SK-N-SH treated with all-trans-retinoic acid at 6 μM for 48 hours (cell line): ENCODE results near the gene PTPRG.

Source experiments
- ATAC-seq: fragments of 200-7000 bp; cut with Tn5 transposase; 3 replicates; pipeline ENCODE4 v1.9.1; 2020; ENCODE audit warnings: mild to moderate bottlenecking, moderate library complexity
- ARNTL ChIP-seq: fragments of 450-650 bp; formaldehyde crosslinking; IDR thresholded peaks from 2 replicates; pipeline ENCODE4 v1.5.0; 2020; ENCODE audit warnings: low read depth, mild to moderate bottlenecking, moderate library complexity, borderline replicate concordance
- BACH2 ChIP-seq: fragments of 250-450 bp; sonication (Bioruptor Pico); IDR thresholded peaks from 2 replicates; pipeline ENCODE4 v1.9.0; 2021; ENCODE audit warnings: mild to moderate bottlenecking, borderline replicate concordance
- CSDC2 ChIP-seq: fragments of 250-450 bp; sonication (Bioruptor Pico); IDR thresholded peaks from 2 replicates; pipeline ENCODE4 v1.5.0; 2020; ENCODE audit warnings: mild to moderate bottlenecking, moderate library complexity
- ESRRG ChIP-seq: fragments of 250-450 bp; sonication (Bioruptor Pico); IDR thresholded peaks from 2 replicates; pipeline ENCODE4 v1.6.1; 2021; ENCODE audit warnings: mild to moderate bottlenecking
- GLIS3 ChIP-seq: fragments of 250-450 bp; sonication (Bioruptor Pico); IDR thresholded peaks from 2 replicates; pipeline ENCODE4 v1.5.0; 2020; ENCODE audit warnings: mild to moderate bottlenecking, moderate library complexity
- ISL1 ChIP-seq: fragments of 250-450 bp; sonication (Bioruptor Pico); IDR thresholded peaks from 2 replicates; pipeline ENCODE4 v2.1.2; 2022; ENCODE audit warnings: mild to moderate bottlenecking, moderate library complexity
- OSR1 ChIP-seq: fragments of 250-450 bp; sonication (Bioruptor Pico); IDR thresholded peaks from 2 replicates; pipeline ENCODE4 v1.8.0; 2022; ENCODE audit warnings: moderate library complexity, mild to moderate bottlenecking, inconsistent platforms
- PPARA ChIP-seq: fragments of 250-450 bp; sonication (Bioruptor Pico); IDR thresholded peaks from 2 replicates; pipeline ENCODE4 v1.5.0; 2020; ENCODE audit warnings: mild to moderate bottlenecking, borderline replicate concordance
- RARB ChIP-seq: fragments of 250-450 bp; sonication (Bioruptor Pico); IDR thresholded peaks from 2 replicates; pipeline ENCODE4 v1.8.0; 2021; ENCODE audit warnings: mild to moderate bottlenecking, moderate library complexity
- SNAI2 ChIP-seq: fragments of 250-450 bp; sonication (Bioruptor Pico); IDR thresholded peaks from 2 replicates; pipeline ENCODE4 v1.5.0; 2020; ENCODE audit warnings: mild to moderate bottlenecking, moderate library complexity
- TCF4 ChIP-seq: fragments of 250-450 bp; sonication (Bioruptor Pico); IDR thresholded peaks from 2 replicates; pipeline ENCODE4 v1.8.0; 2021; ENCODE audit warnings: mild to moderate bottlenecking, moderate library complexity, borderline replicate concordance
- TOX ChIP-seq: fragments of 250-450 bp; sonication (Bioruptor Pico); IDR thresholded peaks from 2 replicates; pipeline ENCODE4 v1.8.0; 2021; ENCODE audit warnings: mild to moderate bottlenecking, moderate library complexity, borderline replicate concordance
- ZC3H10 ChIP-seq: fragments of 250-450 bp; sonication (Bioruptor Pico); IDR thresholded peaks from 2 replicates; pipeline ENCODE4 v1.5.1; 2021; ENCODE audit warnings: mild to moderate bottlenecking, moderate library complexity
- ZFP30 ChIP-seq: fragments of 450-650 bp; formaldehyde crosslinking; IDR thresholded peaks from 2 replicates; pipeline ENCODE4 v1.5.0; 2022; ENCODE audit warnings: mild to moderate bottlenecking, moderate library complexity
- ZNF565 ChIP-seq: fragments of 450-650 bp; formaldehyde crosslinking; conservative IDR thresholded peaks from 2 replicates; pipeline ENCODE4 v1.5.0; 2020; ENCODE audit warnings: low read depth, mild to moderate bottlenecking, moderate library complexity
- ZNF70 ChIP-seq: fragments of 450-650 bp; formaldehyde crosslinking; IDR thresholded peaks from 2 replicates; pipeline ENCODE4 v1.5.0; 2020; ENCODE audit warnings: mild to moderate bottlenecking, moderate library complexity
- ZNF8 ChIP-seq: fragments of 450-650 bp; formaldehyde crosslinking; IDR thresholded peaks from 2 replicates; pipeline ENCODE4 v1.5.0; 2020; ENCODE audit warnings: mild to moderate bottlenecking, moderate library complexity
- TF ChIP-seq, protein P1 (sequence below): fragments of 250-450 bp; sonication (Bioruptor Pico); IDR thresholded peaks from 2 replicates; pipeline ENCODE4 v1.8.0; 2021; ENCODE audit warnings: low read depth, mild to moderate bottlenecking, moderate library complexity, borderline replicate concordance
- TF ChIP-seq, protein P2 (sequence below): fragments of 250-450 bp; sonication (Bioruptor Pico); IDR thresholded peaks from 2 replicates; pipeline ENCODE4 v1.5.1; 2020; ENCODE audit warnings: low read depth, mild to moderate bottlenecking, moderate library complexity
- TF ChIP-seq, protein P3 (sequence below): fragments of 250-450 bp; sonication (Bioruptor Pico); IDR thresholded peaks from 2 replicates; pipeline ENCODE4 v1.8.0; 2020; ENCODE audit warnings: mild to moderate bottlenecking, moderate library complexity, borderline replicate concordance
- TF ChIP-seq, protein P4 (sequence below): fragments of 250-450 bp; sonication (Bioruptor Pico); IDR thresholded peaks from 2 replicates; pipeline ENCODE4 v1.5.1; 2021; ENCODE audit warnings: mild to moderate bottlenecking, moderate library complexity
- TF ChIP-seq, protein P5 (sequence below): fragments of 250-450 bp; sonication (Bioruptor Pico); IDR thresholded peaks from 2 replicates; pipeline ENCODE4 v1.5.0; 2020; ENCODE audit warnings: mild to moderate bottlenecking, moderate library complexity

PTPRG gene

DNA sequence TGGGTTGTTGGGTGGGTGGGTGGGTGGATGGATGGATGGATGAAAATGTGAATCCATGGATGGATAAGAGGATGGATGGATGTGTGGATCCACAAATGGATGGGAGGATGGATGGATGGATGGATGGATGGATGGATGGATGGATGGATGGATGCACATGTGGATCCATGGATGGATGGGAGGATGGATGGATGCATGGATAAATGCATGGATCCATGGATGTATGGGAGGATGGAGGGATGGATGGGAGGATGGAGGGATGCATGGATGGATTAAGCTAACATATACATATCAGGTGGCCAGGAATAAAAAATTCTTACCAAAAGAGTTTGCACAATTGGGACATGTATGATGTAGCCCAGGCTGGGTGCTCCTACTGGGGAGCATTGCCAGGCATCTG is 616.7 kb downstream of the PTPRG start:
- no peak for ATAC-seq
- TF ChIP-seq ZNF8 (CRISPR knock-in tag) (no peak), CSDC2 (CRISPR knock-in tag) (no peak), BACH2 (no peak), ZC3H10 (CRISPR knock-in tag) (no peak), TOX (CRISPR knock-in tag) (no peak), ISL1 (CRISPR knock-in tag) (no peak), ZNF70 (CRISPR knock-in tag) (no peak)
- TF ChIP-seq, protein P1, sequence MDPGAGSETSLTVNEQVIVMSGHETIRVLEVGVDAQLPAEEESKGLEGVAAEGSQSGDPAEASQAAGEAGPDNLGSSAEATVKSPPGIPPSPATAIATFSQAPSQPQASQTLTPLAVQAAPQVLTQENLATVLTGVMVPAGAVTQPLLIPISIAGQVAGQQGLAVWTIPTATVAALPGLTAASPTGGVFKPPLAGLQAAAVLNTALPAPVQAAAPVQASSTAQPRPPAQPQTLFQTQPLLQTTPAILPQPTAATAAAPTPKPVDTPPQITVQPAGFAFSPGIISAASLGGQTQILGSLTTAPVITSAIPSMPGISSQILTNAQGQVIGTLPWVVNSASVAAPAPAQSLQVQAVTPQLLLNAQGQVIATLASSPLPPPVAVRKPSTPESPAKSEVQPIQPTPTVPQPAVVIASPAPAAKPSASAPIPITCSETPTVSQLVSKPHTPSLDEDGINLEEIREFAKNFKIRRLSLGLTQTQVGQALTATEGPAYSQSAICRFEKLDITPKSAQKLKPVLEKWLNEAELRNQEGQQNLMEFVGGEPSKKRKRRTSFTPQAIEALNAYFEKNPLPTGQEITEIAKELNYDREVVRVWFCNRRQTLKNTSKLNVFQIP: no peak
- TF ChIP-seq, protein P2, sequence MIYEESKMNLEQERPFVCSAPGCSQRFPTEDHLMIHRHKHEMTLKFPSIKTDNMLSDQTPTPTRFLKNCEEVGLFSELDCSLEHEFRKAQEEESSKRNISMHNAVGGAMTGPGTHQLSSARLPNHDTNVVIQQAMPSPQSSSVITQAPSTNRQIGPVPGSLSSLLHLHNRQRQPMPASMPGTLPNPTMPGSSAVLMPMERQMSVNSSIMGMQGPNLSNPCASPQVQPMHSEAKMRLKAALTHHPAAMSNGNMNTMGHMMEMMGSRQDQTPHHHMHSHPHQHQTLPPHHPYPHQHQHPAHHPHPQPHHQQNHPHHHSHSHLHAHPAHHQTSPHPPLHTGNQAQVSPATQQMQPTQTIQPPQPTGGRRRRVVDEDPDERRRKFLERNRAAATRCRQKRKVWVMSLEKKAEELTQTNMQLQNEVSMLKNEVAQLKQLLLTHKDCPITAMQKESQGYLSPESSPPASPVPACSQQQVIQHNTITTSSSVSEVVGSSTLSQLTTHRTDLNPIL: no peak
- TF ChIP-seq, all 23 proteins: peak for 0

DNA sequence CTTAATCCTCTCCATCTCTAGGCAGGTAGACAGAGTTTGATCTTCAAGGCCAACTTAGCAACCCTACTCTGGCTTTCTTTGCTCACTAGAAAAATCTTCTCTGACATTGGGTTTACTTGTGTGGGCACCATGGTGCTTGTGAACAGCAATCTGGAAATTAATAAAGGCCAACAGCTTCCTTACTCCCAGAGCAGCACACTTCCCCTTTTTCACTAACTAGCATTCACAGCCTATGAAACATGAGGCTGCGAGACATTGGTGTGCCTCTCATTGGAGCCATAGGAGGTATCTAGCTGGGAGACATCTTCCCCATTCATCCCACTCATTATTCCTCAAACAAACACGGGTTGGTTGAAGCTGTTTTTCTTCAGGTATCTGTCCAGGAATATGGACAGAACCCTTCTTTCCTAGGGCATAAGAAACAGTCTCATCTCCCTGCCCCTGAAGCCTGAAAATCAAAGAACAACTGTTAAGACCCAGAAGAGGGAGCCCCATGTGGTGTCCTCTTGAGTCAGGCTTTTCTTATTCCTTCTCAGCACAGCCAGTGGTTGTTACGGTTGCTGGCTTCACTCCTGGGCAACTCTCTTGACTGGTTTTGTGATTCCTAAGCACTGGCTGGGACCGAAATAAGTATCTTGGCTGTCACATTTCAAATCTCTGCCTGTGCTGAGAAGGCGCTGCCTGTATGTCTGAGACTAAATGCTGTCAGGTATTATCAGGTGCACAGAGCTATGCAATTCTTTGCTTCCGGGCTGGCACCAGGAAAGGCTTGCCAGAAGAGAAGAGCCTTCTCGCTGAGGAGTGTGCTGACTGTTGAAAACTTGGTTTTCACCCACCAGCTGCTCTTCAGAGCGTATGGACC is 617.6 kb downstream of the PTPRG start:
- ATAC-seq: no peak
- TF ChIP-seq SNAI2 (CRISPR knock-in tag) (no peak), GLIS3 (no peak), OSR1 (CRISPR knock-in tag) (no peak), RARB (CRISPR knock-in tag) (no peak), ISL1 (CRISPR knock-in tag) (no peak), ZFP30 (CRISPR knock-in tag) (no peak), PPARA (CRISPR knock-in tag) (no peak), TCF4 (no peak), ZNF70 (CRISPR knock-in tag) (no peak)
- TF ChIP-seq, protein P2: no peak
- TF ChIP-seq, protein P3, sequence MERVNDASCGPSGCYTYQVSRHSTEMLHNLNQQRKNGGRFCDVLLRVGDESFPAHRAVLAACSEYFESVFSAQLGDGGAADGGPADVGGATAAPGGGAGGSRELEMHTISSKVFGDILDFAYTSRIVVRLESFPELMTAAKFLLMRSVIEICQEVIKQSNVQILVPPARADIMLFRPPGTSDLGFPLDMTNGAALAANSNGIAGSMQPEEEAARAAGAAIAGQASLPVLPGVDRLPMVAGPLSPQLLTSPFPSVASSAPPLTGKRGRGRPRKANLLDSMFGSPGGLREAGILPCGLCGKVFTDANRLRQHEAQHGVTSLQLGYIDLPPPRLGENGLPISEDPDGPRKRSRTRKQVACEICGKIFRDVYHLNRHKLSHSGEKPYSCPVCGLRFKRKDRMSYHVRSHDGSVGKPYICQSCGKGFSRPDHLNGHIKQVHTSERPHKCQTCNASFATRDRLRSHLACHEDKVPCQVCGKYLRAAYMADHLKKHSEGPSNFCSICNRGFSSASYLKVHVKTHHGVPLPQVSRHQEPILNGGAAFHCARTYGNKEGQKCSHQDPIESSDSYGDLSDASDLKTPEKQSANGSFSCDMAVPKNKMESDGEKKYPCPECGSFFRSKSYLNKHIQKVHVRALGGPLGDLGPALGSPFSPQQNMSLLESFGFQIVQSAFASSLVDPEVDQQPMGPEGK (CRISPR knock-in tag): no peak
- TF ChIP-seq, all 23 proteins: peak for 0

DNA sequence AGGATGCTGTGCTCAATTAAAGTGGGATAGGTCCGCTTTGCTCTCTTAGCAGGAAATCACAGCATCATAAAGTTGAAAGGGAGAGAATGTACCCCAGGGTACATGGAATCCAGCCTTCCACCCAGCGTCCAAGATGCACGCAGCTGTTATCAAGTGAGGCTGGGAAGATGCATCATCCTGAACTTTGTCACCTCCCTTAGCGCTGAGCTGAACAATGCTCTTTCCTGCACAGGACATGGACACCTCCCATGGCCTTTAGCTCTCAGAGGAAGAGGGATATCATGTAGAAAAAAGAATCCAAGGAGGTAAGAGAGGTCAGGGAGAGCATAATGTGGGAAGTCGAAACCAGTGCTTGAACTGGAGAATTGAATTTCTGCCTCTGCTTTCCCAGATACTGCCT is 619.1 kb downstream of the PTPRG start:
- no peak for ATAC-seq

DNA sequence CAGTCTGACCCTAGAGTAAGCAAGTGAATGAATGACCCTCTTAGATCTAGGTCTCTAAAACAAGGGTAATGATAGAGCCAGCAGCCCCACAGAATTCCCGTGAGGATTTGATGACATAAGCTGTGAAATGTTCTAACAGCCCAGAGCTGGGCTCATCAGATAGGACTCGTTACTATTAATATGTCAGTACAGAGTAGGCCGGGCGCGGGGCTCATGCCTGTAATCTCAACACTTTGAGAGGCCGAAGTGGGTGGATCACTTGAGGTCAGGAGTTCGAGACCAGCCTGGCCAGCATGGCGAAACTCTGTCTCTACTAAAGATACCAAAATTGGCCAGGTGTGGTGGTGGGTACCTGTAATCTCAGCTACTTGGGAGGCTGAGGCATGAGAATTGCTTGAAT is 621.7 kb downstream of the PTPRG start:
- no peak for ATAC-seq
- TF ChIP-seq ZC3H10 (CRISPR knock-in tag) (no peak), TOX (CRISPR knock-in tag) (no peak), SNAI2 (CRISPR knock-in tag) (no peak), ARNTL (CRISPR knock-in tag) (no peak), BACH2 (no peak), ZFP30 (CRISPR knock-in tag) (no peak), ESRRG (CRISPR knock-in tag) (no peak), ZNF8 (CRISPR knock-in tag) (no peak), ZNF565 (CRISPR knock-in tag) (no peak), OSR1 (CRISPR knock-in tag) (no peak), TCF4 (no peak), PPARA (CRISPR knock-in tag) (no peak)
- TF ChIP-seq, protein P4, sequence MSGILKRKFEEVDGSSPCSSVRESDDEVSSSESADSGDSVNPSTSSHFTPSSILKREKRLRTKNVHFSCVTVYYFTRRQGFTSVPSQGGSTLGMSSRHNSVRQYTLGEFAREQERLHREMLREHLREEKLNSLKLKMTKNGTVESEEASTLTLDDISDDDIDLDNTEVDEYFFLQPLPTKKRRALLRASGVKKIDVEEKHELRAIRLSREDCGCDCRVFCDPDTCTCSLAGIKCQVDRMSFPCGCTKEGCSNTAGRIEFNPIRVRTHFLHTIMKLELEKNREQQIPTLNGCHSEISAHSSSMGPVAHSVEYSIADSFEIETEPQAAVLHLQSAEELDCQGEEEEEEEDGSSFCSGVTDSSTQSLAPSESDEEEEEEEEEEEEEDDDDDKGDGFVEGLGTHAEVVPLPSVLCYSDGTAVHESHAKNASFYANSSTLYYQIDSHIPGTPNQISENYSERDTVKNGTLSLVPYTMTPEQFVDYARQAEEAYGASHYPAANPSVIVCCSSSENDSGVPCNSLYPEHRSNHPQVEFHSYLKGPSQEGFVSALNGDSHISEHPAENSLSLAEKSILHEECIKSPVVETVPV (CRISPR knock-in tag): no peak
- TF ChIP-seq, protein P1: no peak
- TF ChIP-seq, protein P5, sequence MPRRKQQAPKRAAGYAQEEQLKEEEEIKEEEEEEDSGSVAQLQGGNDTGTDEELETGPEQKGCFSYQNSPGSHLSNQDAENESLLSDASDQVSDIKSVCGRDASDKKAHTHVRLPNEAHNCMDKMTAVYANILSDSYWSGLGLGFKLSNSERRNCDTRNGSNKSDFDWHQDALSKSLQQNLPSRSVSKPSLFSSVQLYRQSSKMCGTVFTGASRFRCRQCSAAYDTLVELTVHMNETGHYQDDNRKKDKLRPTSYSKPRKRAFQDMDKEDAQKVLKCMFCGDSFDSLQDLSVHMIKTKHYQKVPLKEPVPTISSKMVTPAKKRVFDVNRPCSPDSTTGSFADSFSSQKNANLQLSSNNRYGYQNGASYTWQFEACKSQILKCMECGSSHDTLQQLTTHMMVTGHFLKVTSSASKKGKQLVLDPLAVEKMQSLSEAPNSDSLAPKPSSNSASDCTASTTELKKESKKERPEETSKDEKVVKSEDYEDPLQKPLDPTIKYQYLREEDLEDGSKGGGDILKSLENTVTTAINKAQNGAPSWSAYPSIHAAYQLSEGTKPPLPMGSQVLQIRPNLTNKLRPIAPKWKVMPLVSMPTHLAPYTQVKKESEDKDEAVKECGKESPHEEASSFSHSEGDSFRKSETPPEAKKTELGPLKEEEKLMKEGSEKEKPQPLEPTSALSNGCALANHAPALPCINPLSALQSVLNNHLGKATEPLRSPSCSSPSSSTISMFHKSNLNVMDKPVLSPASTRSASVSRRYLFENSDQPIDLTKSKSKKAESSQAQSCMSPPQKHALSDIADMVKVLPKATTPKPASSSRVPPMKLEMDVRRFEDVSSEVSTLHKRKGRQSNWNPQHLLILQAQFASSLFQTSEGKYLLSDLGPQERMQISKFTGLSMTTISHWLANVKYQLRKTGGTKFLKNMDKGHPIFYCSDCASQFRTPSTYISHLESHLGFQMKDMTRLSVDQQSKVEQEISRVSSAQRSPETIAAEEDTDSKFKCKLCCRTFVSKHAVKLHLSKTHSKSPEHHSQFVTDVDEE: no peak

More for the DNA sequence above, 619.1 kb downstream of the PTPRG start:
- TF ChIP-seq ARNTL (CRISPR knock-in tag) (no peak), ISL1 (CRISPR knock-in tag) (no peak), CSDC2 (CRISPR knock-in tag) (no peak), TCF4 (no peak), ZNF565 (CRISPR knock-in tag) (no peak)
- TF ChIP-seq, all 23 proteins: peak for 0
